ENCODE results near the gene ZNF423.

Gene ZNF423

DNA sequence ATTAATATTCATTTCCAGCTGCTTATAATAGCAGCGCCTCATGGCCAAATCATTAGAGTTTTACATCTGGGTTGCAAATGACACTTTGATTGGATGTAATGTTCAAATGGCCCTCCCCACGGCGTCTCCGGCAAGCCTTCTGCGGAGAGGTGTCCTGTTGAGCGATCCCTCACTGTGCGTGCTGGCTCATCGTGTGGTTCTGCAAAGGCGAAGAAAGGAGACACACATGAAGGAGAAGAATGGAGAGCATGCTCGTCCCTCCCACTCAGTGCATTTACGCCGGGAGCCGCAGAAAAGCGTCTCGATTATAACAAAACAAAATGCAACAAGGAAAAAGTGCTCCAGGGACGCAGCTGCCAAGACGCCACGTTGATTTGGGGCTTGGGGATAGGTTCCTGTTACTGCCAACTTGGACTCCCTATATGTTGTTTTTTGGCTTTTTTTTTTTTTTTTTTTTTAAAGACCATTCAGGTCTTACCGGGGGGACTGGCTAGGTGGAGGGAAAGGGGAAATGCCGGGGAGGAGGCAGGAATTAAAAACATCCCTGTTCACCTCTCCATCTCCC is 364.7 kb downstream of the ZNF423 start:
- TF ChIP-seq, protein P1, sequence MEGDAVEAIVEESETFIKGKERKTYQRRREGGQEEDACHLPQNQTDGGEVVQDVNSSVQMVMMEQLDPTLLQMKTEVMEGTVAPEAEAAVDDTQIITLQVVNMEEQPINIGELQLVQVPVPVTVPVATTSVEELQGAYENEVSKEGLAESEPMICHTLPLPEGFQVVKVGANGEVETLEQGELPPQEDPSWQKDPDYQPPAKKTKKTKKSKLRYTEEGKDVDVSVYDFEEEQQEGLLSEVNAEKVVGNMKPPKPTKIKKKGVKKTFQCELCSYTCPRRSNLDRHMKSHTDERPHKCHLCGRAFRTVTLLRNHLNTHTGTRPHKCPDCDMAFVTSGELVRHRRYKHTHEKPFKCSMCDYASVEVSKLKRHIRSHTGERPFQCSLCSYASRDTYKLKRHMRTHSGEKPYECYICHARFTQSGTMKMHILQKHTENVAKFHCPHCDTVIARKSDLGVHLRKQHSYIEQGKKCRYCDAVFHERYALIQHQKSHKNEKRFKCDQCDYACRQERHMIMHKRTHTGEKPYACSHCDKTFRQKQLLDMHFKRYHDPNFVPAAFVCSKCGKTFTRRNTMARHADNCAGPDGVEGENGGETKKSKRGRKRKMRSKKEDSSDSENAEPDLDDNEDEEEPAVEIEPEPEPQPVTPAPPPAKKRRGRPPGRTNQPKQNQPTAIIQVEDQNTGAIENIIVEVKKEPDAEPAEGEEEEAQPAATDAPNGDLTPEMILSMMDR (conservative IDR thresholded peaks at IDR 0.05; ENCODE audit: low read length): no peak
- no peak for DNase-seq (ENCODE audit: low read depth)
- no peak overlapping the region for H3K4me3 ChIP-seq (ENCODE audit: low read length)

DNA sequence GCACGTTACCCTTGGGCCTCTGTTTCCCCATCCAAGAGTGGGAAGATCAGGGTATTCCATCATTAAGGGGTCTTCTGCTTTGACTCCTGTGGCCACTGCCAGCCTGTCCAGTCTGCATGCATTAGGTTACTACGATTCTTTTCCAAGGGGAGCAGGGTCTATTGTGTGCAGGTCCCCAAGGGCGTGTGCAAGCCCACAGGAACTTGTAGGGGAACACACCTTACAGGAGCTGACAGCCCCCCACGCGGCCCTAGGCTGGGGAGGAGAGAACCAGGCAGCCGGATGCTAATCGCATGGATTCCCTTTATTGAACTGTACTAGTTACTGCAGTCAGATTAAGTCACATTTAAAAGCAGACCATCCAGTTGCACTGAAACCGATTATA is 365.6 kb downstream of the ZNF423 start:
- TF ChIP-seq, protein P1 (conservative IDR thresholded peaks at IDR 0.05; ENCODE audit: low read length): no peak
- H3K4me3 ChIP-seq (ENCODE audit: low read length): no peak overlapping the region
- no peak for DNase-seq (ENCODE audit: low read depth)

DNA sequence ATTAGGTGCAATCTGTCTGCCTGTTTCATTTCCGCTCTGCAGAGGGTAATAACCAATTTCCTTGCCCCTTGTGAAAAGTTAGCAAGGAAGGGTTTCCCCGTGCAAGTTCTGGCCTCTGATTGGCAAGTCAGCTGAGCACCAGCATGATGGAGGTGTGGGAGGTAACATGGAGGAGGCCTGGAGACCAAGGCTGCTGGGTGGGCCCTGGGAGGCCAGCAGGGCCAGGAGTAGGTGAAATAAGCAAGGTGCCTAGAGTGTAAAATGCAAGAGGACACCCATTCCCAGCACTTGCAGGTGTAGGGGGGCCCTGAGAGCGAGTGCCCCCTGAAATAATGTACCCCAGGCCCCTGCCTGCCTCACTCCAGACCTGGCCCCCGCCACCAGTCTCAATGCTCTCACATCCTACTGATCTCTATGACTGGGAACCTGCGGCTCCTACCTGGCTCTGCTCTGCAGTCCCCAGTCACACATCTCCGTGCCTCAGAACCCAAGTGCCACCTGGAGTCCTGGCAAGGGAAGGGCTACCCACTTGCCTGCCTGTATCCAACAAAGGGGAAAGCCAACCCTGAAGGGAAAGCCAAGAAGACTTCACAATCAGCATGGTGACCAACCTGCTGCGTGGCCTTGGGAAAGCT is 366.1 kb downstream of the ZNF423 start:
- H3K4me3 ChIP-seq (ENCODE audit: low read length): no peak overlapping the region
- DNase-seq (ENCODE audit: low read depth): no peak
- TF ChIP-seq, protein P1 (conservative IDR thresholded peaks at IDR 0.05; ENCODE audit: low read length): no peak

DNA sequence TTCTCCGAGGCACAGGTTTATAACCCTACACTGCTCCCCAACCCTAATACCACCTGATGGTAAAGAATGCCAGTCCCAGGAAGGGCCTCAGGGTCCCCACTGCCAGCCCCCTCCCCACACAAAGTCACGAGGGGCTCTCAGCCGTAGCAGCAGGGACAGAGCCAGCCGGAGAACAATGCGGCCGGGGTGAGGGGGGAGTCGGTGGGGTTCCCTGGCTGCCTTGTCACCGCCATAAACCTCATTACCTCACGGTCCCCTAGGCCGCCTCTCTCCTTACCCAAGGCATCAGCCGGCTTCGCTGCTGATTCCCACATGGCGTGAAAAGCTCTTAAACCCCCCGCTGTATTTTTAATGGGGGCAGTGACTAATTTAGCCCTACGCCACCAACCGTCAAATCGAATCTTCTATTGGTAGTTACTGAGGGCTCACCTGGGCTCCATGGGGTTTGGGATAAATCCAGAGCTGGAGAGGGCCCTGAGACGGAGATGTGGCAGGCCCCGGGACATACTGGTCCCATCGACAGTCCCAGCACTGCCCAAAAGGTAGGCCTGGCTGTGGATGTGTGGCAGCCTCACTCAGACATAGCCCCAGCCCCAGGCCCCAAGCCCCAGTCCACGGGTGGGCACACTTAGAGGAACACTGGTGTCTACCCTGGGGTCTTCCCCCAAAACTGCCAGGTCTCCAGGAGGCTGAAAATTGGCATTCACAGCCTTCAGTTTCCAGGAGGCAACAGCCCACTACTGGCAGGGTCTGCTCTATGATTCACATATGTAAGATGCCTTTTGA is 367.0 kb downstream of the ZNF423 start:
- DNase-seq (ENCODE audit: low read depth): no peak
- H3K4me3 ChIP-seq (ENCODE audit: low read length): no peak overlapping the region
- TF ChIP-seq, protein P1 (conservative IDR thresholded peaks at IDR 0.05; ENCODE audit: low read length): no peak

DNA sequence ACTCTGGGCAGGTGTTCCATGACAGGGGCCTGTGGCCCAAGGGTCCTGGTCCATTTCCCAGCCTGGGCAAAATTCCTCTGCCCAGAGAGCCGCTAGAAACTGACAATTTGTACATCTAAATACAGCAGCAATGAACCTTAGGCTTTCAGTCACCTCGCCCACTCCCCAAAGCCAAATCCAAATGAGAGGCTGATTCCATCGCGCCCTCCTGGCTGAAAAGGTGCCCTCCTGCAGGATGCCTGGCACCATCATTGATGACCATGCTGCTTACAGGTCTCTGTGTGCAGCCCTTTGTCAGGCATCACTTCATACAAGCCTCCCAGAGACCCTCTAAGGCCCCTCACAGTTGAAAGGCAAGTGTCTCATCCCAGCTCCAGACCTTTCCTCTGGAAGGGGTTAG is 367.6 kb downstream of the ZNF423 start:
- no peak overlapping the region for H3K4me3 ChIP-seq (ENCODE audit: low read length)
- no peak for DNase-seq (ENCODE audit: low read depth)
- TF ChIP-seq, protein P1 (conservative IDR thresholded peaks at IDR 0.05; ENCODE audit: low read length): no peak

DNA sequence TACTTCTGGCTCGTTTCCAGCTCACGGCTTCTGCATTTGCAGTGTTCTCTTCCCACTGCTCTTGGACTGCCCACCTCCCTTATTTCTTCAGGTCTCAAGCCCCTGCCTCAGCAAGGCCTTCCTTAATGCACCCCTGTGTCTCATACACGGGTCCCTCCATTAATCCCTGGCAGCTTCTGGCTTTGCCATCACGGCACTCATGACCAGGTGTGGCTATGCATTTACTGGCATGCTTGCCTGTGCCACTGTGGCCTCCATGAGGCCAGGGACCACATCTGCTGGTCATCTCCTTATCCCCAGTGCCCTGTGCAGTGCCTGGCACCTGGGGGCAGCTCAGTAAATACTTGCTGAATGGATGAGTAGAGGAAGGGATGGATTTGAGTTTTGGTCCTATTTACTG is 368.2 kb downstream of the ZNF423 start:
- DNase-seq (ENCODE audit: low read depth): no peak
- TF ChIP-seq, protein P1 (conservative IDR thresholded peaks at IDR 0.05; ENCODE audit: low read length): no peak
- H3K4me3 ChIP-seq (ENCODE audit: low read length): no peak overlapping the region

DNA sequence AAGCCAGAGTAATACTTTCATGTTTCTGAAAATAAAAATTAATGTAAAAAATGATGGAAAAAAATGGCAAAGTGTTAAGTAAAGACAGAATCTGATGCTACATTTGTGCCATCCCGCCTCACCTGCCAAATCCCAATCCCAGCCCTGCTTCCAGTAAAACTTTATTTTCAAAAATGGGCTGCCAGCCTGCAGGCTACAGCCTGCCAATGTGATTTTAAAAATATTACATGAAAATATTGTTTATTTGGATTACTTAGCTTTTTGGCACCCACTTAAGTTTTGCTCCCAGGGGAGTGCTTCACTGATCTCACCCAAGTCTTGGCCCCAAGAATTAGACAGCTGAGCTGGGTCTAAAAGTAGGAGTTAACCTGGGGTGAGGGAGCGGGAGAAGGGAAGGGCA is 369.5 kb downstream of the ZNF423 start:
- H3K4me3 ChIP-seq (ENCODE audit: low read length): no peak overlapping the region
- TF ChIP-seq, protein P1 (conservative IDR thresholded peaks at IDR 0.05; ENCODE audit: low read length): no peak
- no peak for DNase-seq (ENCODE audit: low read depth)
